ENCODE results near the gene IFT25.
"Not testable (repeated sequence)": the region's sequence is repeated elsewhere in the genome, so short reads cannot be mapped to it uniquely, and the experiment has no call there.

The IFT25 gene

DNA sequence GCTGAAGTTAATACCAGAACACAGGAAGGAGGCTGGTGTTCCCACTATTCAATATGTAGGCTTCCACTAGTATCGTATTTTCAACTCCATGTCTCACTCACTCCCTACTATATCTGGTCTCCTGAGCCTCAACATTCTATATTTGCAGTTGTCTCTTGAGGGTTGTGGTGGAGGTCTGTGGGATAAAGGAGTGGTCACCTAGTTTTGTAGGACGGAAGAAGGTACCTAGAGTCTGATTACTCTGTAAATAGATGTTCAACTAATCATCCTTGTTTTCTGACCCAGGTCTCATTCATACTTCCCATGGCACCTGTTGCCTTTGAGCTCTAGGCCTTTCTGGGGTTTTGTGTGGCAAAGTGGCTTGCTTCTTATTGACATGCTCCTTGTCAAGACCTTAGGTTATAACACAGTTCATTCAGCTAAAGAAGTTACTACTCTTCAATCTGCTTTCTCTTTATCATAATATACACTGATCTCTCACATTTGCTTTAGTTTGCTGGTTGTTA, 18.1 kb downstream of the IFT25 start:
- DNase-seq: no peak

- DNase-seq: no peak
Observed at GRCh38 chr1:53919675-53920066, 25.8 kb downstream of the IFT25 start.

- DNase-seq: no peak
Observed at GRCh38 chr1:53918343-53918742, 27.2 kb downstream of the IFT25 start.

GRCh38 chr1:53913352-53914033, 32.0 kb downstream of the IFT25 start:
- DNase-seq: no peak

DNA sequence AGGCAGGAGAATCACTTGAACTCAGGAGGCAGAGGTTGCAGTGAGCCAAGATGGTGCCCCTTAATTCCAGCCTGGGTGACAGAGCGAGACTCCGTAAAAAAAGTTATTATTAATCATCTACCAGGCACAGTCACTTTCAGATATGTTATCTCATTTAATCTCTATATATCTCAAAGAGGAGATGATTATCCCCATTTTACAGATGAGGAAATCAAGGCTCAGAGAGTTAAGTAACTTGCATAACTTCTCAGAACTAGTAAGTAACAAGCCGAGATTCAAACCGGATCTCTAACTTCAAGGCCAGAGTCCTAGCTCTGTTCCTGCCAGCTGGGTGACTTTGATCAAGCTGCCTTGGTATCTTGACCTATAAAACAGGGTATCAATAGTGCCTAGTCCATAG, 34.1 kb downstream of the IFT25 start:
- DNase-seq: no peak

- no peak for DNase-seq
Observed at GRCh38 chr1:53909946-53910345, 35.6 kb downstream of the IFT25 start.

DNA sequence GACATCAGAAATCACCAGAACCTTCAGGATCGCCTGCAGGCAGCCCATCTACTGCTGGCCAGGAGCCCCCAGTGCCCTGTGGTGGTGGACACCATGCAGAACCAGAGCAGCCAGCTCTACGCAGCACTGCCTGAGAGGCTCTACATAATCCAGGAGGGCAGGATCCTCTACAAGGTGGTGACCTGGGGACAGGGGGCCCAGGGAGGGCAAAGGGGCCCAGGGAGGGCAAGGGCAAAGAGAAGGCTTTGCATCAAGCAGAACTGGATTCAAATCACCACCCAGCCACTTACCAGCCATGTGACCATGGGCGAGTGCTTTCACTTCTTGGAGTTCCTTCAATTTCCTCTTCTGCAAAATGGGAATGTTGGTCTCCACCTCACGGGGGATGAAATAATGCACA, 39.4 kb downstream of the IFT25 start:
- no peak for DNase-seq

DNA sequence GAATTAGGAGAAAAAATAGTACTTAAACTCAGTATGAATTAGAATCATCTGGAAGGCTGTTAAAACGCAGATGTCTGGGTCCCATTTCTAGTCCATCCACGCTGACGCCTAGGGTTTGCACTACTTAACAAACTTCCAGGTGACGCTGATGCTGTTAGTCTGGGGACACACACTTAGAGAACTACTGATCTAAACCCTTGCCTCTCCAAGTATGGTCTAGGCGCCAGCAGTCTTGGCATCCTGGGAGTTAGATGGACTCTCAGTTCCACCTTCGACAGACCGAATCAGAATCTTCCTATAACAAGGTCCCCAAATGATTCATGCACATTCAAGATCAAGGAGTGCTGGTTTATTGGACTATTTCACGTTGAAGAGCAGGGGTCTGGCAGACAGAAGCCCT, 40.0 kb downstream of the IFT25 start:
- DNase-seq: no peak

GRCh38 chr1:53902235-53903138, 43.0 kb downstream of the IFT25 start:
- no peak for DNase-seq

GRCh38 chr1:53899708-53900107, 45.8 kb downstream of the IFT25 start:
- no peak for DNase-seq

DNA sequence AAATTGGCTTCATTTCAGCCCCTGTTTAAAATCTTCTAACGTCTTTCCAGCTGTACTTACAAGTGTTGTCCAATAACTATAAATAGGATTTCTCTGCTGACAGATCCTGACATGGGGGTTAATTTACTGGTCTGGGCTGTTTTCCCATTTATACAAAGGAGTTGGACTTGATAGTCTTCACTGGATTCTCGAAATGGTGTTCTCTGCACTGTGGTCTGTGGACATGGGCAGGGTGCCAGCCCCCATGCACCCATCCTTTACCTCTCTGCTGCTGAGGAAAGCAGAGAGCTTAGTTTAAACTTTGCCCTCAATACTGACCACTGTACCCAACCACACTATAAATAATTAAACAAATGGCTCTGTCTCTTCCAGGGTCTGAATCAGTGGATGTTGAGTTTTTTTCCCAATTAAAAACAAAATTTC, 46.3 kb downstream of the IFT25 start:
- DNase-seq: no peak

DNA sequence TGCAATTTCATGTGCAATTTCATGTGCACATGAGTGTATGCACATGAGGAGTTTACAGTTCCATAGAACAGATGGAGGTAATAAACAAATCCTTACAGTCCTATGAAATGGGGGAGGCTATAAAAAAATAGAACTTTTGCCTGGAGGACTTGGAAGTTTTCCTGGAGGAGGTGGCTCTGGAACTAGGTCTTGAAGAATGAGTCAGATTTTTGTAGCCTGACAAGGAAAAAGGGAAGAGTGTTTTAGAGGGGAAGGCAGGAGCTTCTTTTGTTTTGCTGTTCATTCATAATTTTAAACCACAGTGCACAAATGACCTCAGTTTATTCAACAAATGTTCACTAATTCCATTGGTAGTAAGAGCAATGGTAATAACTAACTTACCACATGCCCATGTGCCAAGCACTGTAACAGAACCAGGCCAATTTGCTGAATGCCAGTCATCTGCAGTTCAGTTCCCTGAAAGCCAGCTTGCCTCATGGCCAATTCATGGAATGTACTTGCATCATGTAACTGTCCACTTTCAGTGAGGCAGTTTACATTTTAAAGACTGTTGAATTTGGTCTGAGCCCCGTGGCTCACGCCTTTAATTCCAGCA, 48.8 kb downstream of the IFT25 start:
- DNase-seq: no peak

- DNase-seq: no peak
Observed at GRCh38 chr1:53895421-53895820, 50.1 kb downstream of the IFT25 start.

- no peak for DNase-seq
Observed at GRCh38 chr1:53894644-53895043, 50.9 kb downstream of the IFT25 start.

- DNase-seq: no peak
Observed at GRCh38 chr1:53893999-53894636, 51.4 kb downstream of the IFT25 start, which contains the start of gene DIO1. DIO1 (plus strand) TSS chr1:53894187; CDS start chr1:53894211, 24 bp downstream.

- DNase-seq: no peak
Observed at GRCh38 chr1:53892911-53893310, 52.6 kb downstream of the IFT25 start.

DNA sequence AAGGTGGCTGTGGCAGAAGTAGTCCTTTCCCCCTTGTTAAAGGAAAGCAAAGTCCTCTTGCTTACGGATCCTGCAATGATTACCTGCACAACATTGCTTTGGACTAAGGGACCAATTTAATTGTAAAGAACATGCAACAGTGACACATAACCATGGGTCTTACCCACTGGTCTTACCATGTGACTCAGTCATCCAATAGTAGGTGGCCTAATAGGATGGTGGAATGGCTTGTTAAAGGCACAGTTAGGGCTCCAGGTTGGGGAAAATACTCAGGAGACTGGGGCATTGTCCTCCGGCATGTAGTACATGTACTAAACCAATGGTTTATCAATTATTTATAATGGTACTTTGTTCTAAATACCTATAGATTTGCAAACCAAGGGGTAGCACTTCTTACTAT, 53.8 kb downstream of the IFT25 start:
- no peak for DNase-seq

DNA sequence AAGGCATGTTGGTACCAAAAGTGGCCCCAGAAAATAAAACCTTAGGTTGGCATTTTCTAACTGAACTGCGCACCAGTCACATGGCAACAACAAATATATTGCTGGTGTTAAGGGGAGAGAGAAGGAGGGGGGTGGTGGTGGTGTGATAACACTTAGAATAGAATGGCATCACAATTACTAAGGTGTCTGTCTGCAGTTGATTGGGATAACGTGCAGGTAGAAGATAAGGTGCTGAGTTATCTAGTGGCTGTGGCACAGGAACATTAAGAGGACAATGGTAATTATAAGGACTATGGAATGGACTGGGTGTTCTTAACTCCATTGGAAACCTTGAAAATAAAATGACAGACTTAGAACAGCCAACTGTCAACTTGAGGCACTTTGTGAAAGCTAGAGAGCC, 54.5 kb downstream of the IFT25 start:
- DNase-seq: no peak

DNA sequence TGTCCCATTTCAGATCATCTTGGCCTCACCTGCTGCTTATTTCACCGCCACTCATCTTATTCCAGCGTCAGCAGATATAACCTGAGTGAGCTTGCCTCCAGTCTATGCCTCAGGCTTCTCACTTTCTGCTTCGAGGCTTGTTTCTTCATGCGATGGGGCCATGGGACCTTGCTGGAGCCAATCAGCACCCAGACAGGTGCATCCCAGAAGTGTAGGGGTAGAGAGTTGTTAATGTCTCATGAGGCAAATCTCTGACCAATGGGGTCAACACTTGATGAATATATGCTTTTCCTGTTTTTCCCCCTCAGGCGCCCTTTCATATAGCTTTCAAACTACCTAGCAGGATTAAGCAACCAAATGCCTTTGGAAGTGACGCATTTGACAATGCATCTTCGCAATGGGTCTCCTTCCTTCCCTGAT, 55.0 kb downstream of the IFT25 start:
- DNase-seq: no peak

GRCh38 chr1:53889304-53890298, 55.9 kb downstream of the IFT25 start, which contains the start of gene YIPF1:
YIPF1 (minus strand) TSS chr1:53889797; CDS start chr1:53888937, 860 bp downstream.
- peak; percentile 77 for DNase-seq

DNA sequence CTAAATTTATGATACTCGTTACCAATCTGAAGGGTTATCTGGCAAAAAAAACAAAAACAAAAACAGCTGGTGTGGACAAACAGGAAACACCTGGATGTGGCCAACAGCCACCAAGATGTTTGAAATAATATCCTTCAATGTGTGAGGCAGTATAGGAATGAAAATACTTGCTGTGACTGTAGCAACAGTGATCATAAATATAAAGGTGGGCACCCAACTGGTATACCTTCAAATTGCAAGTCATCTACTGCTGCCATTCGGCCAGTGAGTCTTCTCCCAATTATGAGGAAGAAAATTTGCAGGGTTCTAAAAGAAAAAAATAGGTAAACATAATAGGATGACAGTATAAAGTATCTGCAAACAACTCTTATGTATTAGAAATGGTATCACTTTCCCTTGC, 56.8 kb downstream of the IFT25 start:
- no peak for DNase-seq

DNA sequence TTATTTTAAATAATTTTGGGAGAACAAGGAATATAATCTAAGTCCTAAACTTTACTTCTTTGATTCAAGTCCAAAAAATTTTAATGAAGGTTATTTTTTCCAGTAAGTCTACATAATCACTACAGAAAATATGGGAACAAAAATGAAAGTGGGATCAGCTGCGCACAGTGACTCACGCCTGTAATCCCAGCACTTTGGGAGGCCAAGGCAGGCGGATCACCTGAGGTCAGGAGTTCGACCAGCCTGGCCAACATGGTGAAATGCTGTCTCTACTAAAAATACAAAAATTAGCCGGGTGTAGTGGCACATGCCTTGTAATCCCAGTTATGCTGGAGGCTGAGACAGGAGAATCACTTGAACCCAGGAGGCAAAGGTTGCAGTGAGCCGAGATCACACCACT, 61.9 kb downstream of the IFT25 start:
- not testable (repeated sequence) for DNase-seq
